Astrocyte (in vitro differentiated cells and primary cell): ENCODE data around the gene LRRC28.

Experiments
- CTCF ChIP-seq: IDR thresholded peaks from 2 replicates; pipeline ENCODE4 v1.5.1; 2011; ENCODE audit warnings: low read depth, mild to moderate bottlenecking, inconsistent platforms, low read length, moderate library complexity; ENCODE audit not compliant: insufficient read depth
- EZH2 ChIP-seq: IDR thresholded peaks from 2 replicates; pipeline ENCODE4 v1.6.1; 2012; ENCODE audit warnings: mild to moderate bottlenecking, low read length, inconsistent platforms; ENCODE audit not compliant: insufficient read depth

GRCh38 chr15:99252326-99252725 is 1.0 kb downstream of the LRRC28 start:
- no peak for TF ChIP-seq CTCF
- no peak for TF ChIP-seq EZH2
